Hepatocyte (in vitro differentiated cells): ENCODE data around the gene DIAPH1.

Experiments used
- CTCF ChIP-seq: fragments of 200-600 bp; sonication (generic); IDR thresholded peaks from 2 replicates; pipeline ENCODE4 v1.5.1; 2016; ENCODE audit warnings: antibody characterized with exemption, mild to moderate bottlenecking; ENCODE audit not compliant: poor library complexity
- EZH2phosphoT487 ChIP-seq: fragments of 200-600 bp; sonication (generic); IDR thresholded peaks from one replicate; pipeline ENCODE4 v1.6.1; 2018; ENCODE audit warnings: antibody characterized with exemption, mild to moderate bottlenecking, low read depth, moderate library complexity; ENCODE audit not compliant: unreplicated experiment, severe bottlenecking

GRCh38 chr5:141547488-141547887 is 71.3 kb downstream of the DIAPH1 start:
- TF ChIP-seq CTCF (no peak), EZH2phosphoT487 (no peak)
